ENCODE data around the gene CHCHD3. TPM values are rescaled to one million over a fixed set of nuclear protein-coding genes. Genes with fewer than 3 reads are reported as not detected.

CHCHD3 gene
- total and polyA plus RNA-seq, 9 of the 15 experiments (the other 6 are each of a cell fraction or from before 2014, with no cell fraction given), result 66.2 to 279 (median 204) TPM

DNA sequence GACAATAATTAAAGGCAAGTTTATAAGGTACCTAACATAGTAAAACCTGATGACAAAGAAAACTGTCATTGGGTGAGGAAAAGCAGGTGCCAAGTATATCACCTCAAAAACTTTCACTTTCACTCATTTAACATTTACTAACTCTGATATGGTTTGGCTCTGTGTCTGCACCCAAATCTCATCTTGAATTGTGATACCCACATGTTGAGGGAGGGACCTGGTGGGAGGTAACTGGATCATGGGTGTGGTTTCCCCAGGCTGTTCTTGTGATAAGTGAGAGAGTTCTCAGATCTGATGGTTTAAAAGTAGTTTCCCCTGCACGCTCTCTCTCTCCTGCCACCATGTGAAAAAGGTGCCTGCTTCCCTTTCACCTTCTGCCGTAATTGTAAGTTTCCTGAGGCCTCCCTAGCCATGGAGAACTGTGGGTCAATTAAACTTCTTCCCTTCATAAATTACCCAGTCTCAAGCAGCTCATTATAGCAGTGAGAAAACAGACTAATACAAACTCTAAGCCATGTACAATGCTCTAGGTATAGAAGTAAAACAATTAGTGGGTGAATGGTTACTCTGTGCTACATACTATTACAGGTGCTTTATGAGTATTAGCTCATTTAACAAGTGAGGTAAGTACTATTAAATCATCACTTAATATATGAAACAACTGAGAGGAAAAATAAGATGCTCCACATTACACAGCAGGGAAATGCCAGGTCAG lies 199.0 kb downstream of the CHCHD3 start:
- peak in 1 of 4 experiments; percentile 62 for DNase-seq (ENCODE audit: extremely low read depth in 1 of 4, low spot score in 3 of 4)
- no peaks in the 10 kb centered on the region for H3K27me3 ChIP-seq (ENCODE audit: control insufficient read depth in 2 of 2, insufficient read depth in 2 of 2, low read length in 2 of 2)
- no peak overlapping the region for H3K4me3 ChIP-seq
- H3K36me3 ChIP-seq (ENCODE audit: control insufficient read depth, insufficient read depth, low read length), result peaks cover 31% of the 10 kb centered on the region; the same call in 2 of the 3 replicates
- no peaks in the 10 kb centered on the region for H3K9me1 ChIP-seq (ENCODE audit: control insufficient read depth, insufficient read depth, low read length)
- TF ChIP-seq CBFA2T2 (conservative IDR thresholded peaks at IDR 0.05) (peak; percentile 41), RCOR1 (IDR thresholded peaks at IDR 0.05; ENCODE audit: borderline replicate concordance in 1 of 2, low read depth in 2 of 2, low read length in 2 of 2) (peak in 1 of 2 experiments; percentile 27; a peak in 1 of 4 replicates), CHD2 (IDR thresholded peaks at IDR 0.05; ENCODE audit: low read depth, low read length) (no peak), CBFA2T3 (IDR thresholded peaks at IDR 0.05) (peak; percentile 68), RHOXF2B (CRISPR knock-in tag; conservative IDR thresholded peaks at IDR 0.05) (no peak), TCF3 (CRISPR knock-in tag; IDR thresholded peaks at IDR 0.05) (peak; percentile 63), TEAD4 (IDR thresholded peaks at IDR 0.05; ENCODE audit: low read length) (0 out of 2 replicates have a peak, but pooled peaks have one; percentile 15), TEAD4 (CRISPR knock-in tag; IDR thresholded peaks at IDR 0.05; ENCODE audit: borderline replicate concordance) (no peak), ARID1B (IDR thresholded peaks at IDR 0.05) (no peak; the same call in 1 of the 2 replicates), TAL1 (IDR thresholded peaks at IDR 0.05) (peak; percentile 25; the same call in 1 of the 2 replicates)
- peaks cover 23% of the 10 kb centered on the region; the same call in 2 of the 3 replicates for H3K79me2 ChIP-seq (ENCODE audit: control insufficient read depth, insufficient read depth, low read length)
- H3K4me2 ChIP-seq (ENCODE audit: insufficient read depth, low read length), result no peak overlapping the region
- H3K9ac ChIP-seq (ENCODE audit: insufficient read depth in 1 of 2, low read depth in 2 of 2, low read length in 2 of 2), result no peak overlapping the region
- CTCF ChIA-PET (ENCODE audit: low intra/inter-chr PET ratio), result no interaction called here
- H3K9me3 ChIP-seq (replicated peaks; ENCODE audit: control insufficient read depth, insufficient read depth, low read depth, low read length), result no peaks in the 10 kb centered on the region
- POLR2A ChIA-PET, result interaction anchor here (0.9 kb wide), 1 partner anchor 30 kb away, joined by 3 read pairs; no protein-coding TSS in a partner anchor
- in situ Hi-C loops (cut with MboI), result no loop called here
- BruUV-seq (replicated peaks), result no TSS peak
- peaks cover 0 to 9% of the 10 kb centered on the region in 2 experiments; a peak in 2 of 5 replicates for H3K4me1 ChIP-seq (replicated peaks in 1 of 2; ENCODE audit: control insufficient read depth in 2 of 2, insufficient read depth in 2 of 2, low read length in 2 of 2)
- WGBS (ENCODE audit: insufficient coverage, low coverage, missing lambda C conversion rate), result 22% methylated on average over 2 of the region's 2 CpGs
- peak; percentile 88 for ATAC-seq
- H3K27ac ChIP-seq (ENCODE audit: extremely low read depth, low read depth, low read length), result no peak overlapping the region
- intact Hi-C loops (cut with micrococcal nuclease), result no loop called here
- no peak overlapping the region for H2AFZ ChIP-seq (ENCODE audit: low read depth, low read length)
- peak; percentile 77 for FAIRE-seq
- H4K20me1 ChIP-seq (replicated peaks; ENCODE audit: control insufficient read depth, insufficient read depth, low read length), result no peaks in the 10 kb centered on the region; the same call in 1 of the 2 replicates

Data from K562 (cell line).